HUES6 (cell line): ENCODE results near the gene ZNF628.

ENCODE experiments used
- H3K27ac ChIP-seq: 2 replicates; pipeline ENCODE4 v1.7.0; 2013; ENCODE audit warnings: low read depth, mild to moderate bottlenecking, low read length, inconsistent platforms
- H3K27me3 ChIP-seq: 2 replicates; pipeline ENCODE4 v1.6.1; 2013; ENCODE audit warnings: low read length; ENCODE audit not compliant: control insufficient read depth, insufficient read depth
- H3K36me3 ChIP-seq: 2 replicates; pipeline ENCODE4 v1.6.1; 2013; ENCODE audit warnings: low read length; ENCODE audit not compliant: control insufficient read depth, insufficient read depth
- H3K4me1 ChIP-seq: 2 replicates; pipeline ENCODE4 v1.6.1; 2013; ENCODE audit warnings: low read length; ENCODE audit not compliant: control insufficient read depth, insufficient read depth
- H3K4me3 ChIP-seq: 2 replicates; pipeline ENCODE4 v1.5.1; 2013; ENCODE audit warnings: low read depth, low read length
- H3K9ac ChIP-seq: one replicate; pipeline ENCODE4 v1.6.1; 2013; ENCODE audit warnings: mild to moderate bottlenecking, low read length
- H3K9me3 ChIP-seq: 2 replicates; pipeline ENCODE4 v1.6.1; 2013; ENCODE audit warnings: low read depth, low read length; ENCODE audit not compliant: control insufficient read depth, insufficient read depth

ZNF628 gene

DNA sequence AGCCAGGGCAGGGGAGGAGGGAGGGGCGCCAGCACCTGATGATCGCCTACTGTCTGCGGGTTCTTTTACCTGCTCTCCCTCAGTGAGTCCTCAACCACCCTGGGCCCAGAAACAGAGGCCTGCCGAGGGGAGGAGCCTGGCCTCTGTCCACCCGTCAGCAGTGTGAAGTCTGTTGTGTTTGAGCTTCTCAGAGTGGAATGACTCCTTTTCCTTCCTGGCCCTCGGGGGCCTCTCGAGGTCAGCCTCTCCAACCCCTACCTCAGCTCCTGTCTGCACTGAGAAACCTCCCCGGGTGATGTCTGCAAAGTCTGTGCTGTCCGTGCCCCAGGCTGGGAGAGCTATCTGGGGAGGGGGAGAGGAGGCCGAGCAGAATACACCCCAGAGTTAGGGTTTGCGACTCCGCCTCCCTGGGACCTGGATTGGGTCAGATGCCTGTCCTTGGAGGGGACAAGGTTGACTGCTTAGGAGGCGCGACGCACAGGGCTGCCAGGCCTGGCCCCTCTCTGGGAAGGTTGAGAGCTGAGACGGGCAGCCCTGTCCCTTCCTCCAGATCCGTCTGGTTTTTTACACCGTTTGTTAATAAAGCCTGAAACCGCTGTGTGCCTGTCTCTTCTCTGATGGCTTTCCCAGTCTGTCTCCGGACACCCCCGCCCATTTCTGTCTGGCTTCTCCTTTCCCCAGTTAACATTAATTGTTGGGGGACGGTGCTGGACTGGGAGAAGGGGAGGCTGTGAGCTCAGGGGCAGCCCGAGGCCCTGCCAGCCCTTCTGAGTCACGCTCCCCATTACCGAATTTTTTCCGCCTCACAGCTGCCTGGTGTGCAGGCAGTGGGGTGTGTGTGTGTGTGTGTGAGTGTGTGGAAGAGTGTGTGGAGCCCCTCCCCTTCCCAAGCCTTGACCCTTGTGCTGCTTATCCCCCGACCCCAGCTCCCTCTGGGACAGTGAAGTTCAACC, 10.8 kb downstream of the ZNF628 start:
- Histone ChIP-seq H3K9ac (peak overlapping the region; percentile 47), H3K9me3 (no peaks in the 10 kb centered on the region), H3K27ac (peak overlapping the region; percentile 7; the same call in 1 of the 2 replicates), H3K4me3 (peak overlapping the region; percentile 33; the same call in 1 of the 2 replicates), H3K4me1 (peaks cover 55% of the 10 kb centered on the region), H3K27me3 (peaks cover 6% of the 10 kb centered on the region; the same call in 1 of the 2 replicates), H3K36me3 (peaks cover 11% of the 10 kb centered on the region)

DNA sequence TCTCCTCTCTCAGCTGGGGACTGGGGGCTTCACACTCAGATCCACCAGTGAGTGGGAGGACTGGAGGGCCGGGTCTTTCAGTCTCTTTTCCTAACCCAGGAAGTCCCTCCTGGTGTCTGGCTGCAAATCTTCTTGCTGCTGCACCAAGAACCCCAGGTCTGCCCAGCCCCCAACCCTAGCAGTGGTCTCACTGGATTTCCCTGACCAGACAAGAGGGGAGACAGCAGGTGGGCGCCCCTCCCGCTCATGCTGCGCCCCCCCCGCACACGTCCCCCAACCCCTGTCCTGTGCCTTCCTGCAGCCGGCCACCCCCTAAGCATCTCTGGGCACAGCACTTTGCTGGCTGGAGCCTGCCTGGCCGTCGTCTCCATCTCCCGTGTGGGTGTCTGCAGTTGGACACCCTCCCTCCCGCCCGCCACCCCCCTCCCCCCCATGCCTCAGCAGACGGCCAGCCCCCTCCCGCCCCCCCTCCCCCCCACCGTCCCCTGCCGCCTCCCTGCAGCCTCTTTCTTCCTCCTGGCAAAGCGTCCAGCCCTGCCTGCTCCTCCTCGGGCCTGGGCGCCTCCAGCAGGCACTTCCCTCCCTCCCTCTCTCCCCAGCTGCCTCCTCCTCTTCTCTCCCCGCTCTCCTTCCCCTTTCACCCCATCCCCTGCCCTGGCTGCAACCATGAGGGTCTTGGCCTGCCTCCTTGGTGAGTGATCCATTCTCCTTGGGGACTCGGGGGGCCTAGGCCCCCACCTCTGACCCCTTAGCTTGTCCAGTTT, 11.7 kb downstream of the ZNF628 start, which contains the start of gene SSC5D:
SSC5D (plus strand) TSS at position 513 of the 764 bp plus-strand sequence; CDS start at position 667, 154 bp downstream.
- Histone ChIP-seq H3K27ac (peak within 1 kb of the TSS; percentile 7; the same call in 1 of the 2 replicates), H3K4me1 (peaks cover 55% of the 10 kb centered on the region), H3K27me3 (peaks cover 6% of the 10 kb centered on the region; the same call in 1 of the 2 replicates), H3K9me3 (no peaks in the 10 kb centered on the region), H3K9ac (peak within 1 kb of the TSS; percentile 65), H3K36me3 (peaks cover 4% of the 10 kb centered on the region), H3K4me3 (peak within 1 kb of the TSS; percentile 60)

DNA sequence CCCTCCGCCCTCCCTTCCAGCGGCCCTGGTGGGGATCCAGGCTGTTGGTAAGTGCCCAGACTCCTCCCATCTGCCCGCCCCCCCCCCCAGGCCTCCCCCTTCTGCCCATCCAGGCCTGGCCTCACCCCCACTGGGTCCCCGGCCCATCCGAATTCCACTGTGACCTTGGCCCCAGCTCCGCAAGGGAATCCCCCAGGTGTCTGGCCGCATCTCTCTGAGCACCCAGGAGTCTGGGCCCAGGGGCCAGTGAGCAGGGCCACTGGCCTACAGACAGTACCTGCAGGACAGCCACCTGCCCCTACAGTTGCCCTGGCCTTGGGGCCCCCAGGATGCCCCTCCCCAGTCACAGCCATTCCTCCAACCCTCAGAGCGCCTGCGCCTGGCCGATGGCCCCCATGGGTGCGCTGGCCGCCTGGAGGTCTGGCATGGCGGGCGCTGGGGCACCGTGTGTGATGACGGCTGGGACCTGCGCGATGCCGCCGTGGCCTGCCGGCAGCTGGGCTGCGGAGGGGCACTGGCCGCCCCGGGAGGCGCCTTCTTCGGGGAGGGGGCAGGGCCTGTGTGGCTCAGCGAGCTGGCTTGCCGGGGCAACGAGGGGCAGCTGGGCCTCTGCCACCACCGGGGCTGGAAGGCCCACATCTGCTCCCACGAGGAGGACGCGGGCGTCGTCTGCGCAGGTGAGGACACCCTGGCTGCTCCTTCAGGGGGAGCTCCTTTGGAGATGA, 12.7 kb downstream of the ZNF628 start:
- Histone ChIP-seq H3K9me3 (no peaks in the 10 kb centered on the region), H3K27me3 (peaks cover 6% of the 10 kb centered on the region; the same call in 1 of the 2 replicates), H3K4me3 (peak overlapping the region; percentile 60; the same call in 1 of the 2 replicates), H3K36me3 (peaks cover 3% of the 10 kb centered on the region; the same call in 1 of the 2 replicates), H3K9ac (no peak overlapping the region), H3K4me1 (peaks cover 57% of the 10 kb centered on the region), H3K27ac (no peak overlapping the region)

DNA sequence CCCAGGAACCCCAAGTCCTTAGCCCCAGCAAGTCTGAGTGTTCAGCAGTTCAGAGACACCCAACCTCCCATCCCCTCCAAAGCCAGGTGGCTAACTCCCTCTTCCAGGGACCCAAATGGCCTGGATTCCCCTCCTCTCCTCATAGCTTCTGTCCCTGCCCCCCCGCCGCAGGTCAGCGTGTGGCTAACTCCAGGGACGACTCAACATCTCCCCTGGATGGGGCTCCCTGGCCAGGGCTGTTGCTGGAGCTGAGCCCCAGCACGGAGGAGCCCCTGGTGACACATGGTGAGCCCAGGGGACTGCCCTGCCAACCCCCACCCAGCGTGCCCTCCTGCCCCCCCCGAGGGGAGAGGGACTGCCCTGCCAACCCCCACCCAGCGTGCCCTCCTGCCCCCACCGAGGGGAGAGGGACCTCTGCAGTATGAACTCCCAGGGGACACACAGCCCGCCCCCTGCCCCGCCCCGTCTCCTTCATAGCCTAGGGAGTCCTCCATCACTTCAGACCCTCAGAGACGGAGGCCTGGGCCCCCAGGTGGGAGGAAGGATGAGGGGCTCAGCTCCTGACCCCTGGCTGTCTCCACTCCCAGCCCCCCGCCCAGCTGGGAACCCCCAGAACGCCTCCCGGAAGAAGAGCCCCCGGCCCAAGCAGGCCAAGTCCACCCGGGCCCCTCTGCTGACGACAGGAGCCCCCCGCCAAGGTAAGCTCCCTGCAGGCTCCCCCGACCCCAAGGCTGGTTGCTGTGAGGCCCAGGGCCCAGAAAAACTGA, 13.5 kb downstream of the ZNF628 start:
- Histone ChIP-seq H3K4me1 (peaks cover 61% of the 10 kb centered on the region), H3K27me3 (peaks cover 6% of the 10 kb centered on the region; the same call in 1 of the 2 replicates), H3K36me3 (peaks cover 3% of the 10 kb centered on the region; the same call in 1 of the 2 replicates), H3K4me3 (no peak overlapping the region), H3K9ac (no peak overlapping the region), H3K27ac (no peak overlapping the region), H3K9me3 (no peaks in the 10 kb centered on the region)

DNA sequence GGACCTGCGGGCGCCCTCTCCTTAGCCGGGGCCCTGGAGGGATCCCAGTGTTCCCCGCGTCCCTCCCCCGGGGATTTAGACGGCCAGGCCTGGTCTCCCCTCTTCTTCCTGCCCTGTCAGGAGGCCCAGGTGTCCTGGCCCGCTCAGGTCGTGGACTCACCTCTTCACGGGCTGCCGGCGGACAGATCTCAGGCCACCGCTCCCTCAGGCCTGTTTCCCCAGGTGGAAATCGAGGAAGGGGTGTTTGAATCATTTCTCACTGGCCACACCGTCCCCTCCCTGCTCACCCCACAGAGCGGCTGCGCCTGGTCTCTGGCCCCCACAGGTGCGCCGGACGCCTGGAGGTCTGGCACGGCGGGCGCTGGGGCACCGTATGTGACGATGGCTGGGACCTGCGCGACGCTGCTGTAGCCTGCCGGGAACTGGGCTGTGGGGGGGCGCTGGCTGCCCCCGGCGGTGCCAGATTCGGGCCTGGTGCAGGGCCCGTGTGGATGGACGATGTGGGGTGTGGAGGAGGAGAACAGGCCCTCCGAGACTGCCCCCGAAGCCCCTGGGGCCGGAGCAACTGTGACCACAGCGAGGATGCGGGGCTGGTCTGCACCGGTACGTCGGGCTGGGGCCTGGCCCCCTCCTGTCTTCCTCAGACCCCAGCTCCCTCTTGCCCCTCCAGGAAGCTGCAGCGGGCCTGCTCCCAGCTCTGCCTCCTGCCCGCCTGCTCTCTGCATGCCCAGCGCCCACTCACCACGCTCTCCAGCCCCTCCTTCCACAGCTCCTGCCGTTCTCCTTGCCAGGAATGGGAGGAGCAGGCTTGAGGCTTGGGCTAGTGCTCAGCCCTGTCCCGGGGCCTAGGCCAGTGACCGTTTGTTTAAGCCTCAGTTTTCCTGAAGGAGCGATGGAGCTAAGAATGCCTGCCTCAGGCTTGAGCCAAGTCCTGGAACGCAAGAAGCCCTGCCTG, 14.3 kb downstream of the ZNF628 start:
- Histone ChIP-seq H3K9ac (no peak overlapping the region), H3K27ac (no peak overlapping the region), H3K4me1 (peaks cover 64% of the 10 kb centered on the region)

DNA sequence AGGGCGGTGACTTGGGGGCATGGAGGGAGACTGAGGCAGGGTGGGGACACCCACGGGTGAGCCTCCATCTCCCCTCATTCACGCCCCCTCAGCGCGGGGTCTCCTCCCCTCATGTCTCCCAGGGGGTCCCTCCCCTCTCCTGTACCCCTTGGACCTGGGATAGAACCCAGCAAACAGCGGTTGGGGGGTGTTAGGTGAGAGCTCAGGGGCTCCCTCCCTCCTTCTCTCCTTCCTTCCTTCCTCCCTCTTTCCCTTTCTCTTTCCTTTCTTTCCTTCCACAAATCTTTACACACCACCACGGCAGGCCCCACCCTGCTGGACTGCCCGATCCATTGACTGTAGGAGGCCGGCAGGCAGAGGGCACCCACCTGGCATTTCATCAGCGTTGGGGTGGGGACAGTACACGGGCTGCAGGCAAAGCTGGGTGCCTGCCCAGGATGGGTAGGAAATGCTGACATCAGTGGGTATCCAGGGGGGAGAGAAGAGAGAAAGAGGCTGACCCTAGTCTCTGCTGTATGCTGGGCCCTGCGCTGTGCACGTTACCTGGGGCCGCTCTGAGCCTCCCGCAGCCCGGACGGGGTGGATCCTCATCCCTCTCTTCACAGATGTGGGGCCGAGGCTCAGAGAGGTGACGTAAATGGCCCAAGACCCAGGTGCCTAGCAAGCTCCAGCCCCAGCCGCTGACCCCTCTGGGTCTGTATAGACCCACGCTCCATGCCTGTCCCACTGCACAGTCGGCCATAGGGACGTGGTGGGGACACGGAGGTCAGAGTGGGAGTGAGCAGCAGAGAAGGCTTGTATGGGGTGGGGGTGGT, 15.3 kb downstream of the ZNF628 start:
- Histone ChIP-seq H3K4me1 (peaks cover 65% of the 10 kb centered on the region), H3K9ac (no peak overlapping the region), H3K9me3 (no peaks in the 10 kb centered on the region), H3K27me3 (peaks cover 6% of the 10 kb centered on the region; the same call in 1 of the 2 replicates), H3K4me3 (no peak overlapping the region), H3K36me3 (no peaks in the 10 kb centered on the region), H3K27ac (no peak overlapping the region)

More for the DNA sequence above, 14.3 kb downstream of the ZNF628 start:
- H3K9me3 ChIP-seq: no peaks in the 10 kb centered on the region
- H3K4me3 ChIP-seq: no peak overlapping the region
- H3K36me3 ChIP-seq: peaks cover 3% of the 10 kb centered on the region; the same call in 1 of the 2 replicates
- H3K27me3 ChIP-seq: peaks cover 6% of the 10 kb centered on the region; the same call in 1 of the 2 replicates

DNA sequence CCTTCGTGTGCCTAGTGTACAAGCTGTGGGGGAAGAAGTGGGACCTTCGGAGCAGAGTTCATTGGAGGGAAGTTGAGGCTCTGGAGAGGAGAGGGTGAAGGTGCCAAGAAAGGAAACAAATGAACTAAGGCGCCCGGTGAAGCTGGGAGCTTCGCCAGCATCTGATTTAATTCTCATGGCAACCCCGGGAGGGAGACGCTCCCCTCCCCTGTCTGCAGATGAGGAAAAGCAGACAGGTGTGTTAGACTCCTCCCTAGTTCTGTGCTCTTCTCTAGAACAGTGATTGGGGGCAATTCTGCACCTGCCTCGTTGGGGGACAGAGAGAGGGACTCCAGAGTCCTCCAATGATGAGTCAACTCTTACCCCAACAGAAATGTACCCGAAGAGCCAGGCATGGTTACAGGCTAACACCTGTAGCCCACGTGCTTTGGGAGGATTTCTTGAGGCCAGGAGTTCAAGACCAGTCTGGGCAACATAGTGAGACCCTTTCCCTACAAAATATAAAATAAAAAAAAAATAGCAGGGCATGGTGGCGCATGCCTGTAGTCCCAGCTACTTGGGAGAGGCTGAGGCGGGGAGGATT, 16.0 kb downstream of the ZNF628 start:
- Histone ChIP-seq H3K27ac (no peak overlapping the region), H3K27me3 (peaks cover 6% of the 10 kb centered on the region; the same call in 1 of the 2 replicates), H3K36me3 (no peaks in the 10 kb centered on the region), H3K9ac (no peak overlapping the region), H3K4me3 (no peak overlapping the region), H3K4me1 (peaks cover 65% of the 10 kb centered on the region), H3K9me3 (no peaks in the 10 kb centered on the region)

DNA sequence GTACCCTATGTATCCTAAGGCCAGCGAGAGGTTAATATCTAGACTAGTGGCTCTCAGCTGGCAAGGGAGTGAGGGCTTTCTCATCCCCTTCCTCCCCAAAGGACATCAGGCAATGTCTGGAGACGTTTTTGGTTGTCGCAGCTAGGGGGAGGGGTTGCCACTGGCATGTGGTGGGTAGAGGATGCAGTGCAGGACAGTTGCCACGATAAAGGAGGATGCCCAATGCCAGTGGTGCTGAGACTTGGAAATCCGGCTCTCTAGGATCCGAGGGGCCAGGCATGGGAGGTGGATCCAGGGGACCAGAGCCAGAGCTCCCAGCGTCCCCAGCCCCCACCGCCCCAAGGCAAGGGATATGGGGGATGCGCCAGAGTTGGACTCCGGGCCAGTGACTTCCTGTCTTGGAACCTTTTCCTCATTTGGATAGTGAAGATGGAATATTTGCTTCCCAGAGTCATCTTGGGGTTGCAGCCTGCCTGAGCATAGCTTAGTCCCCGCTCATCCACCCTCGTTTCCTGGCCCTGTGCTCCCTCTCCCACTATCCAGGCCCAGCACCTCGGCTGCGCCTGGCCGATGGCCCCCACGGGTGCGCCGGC, 16.7 kb downstream of the ZNF628 start:
- Histone ChIP-seq H3K27me3 (peaks cover 6% of the 10 kb centered on the region; the same call in 1 of the 2 replicates), H3K9ac (no peak overlapping the region), H3K9me3 (no peaks in the 10 kb centered on the region), H3K4me3 (no peak overlapping the region), H3K36me3 (no peaks in the 10 kb centered on the region), H3K4me1 (peaks cover 63% of the 10 kb centered on the region), H3K27ac (no peak overlapping the region)
